ENCODE results near the gene TMPRSS5.
A peak's percentile ranks its signal among the peaks of the same experiment; 100 is the strongest.

TMPRSS5 gene

GRCh38 chr11:113705871-113706655 is at the start of gene TMPRSS5:
Gene TMPRSS5, minus strand, starts transcription at chr11:113706308. Its CDS starts 84 bp downstream, at chr11:113706224.
- no peak within 1 kb of the TSS for H3K4me3 ChIP-seq (ENCODE audit: low read length)
- TF ChIP-seq CTCF (IDR thresholded peaks at IDR 0.05; ENCODE audit: insufficient read depth, low read depth, low read length, missing control alignments) = no peak
- no peak for DNase-seq (ENCODE audit: low read depth)

GRCh38 chr11:113752932-113753331 is 46.8 kb upstream of the TMPRSS5 start:
- TF ChIP-seq CTCF (IDR thresholded peaks at IDR 0.05; ENCODE audit: insufficient read depth, low read depth, low read length, missing control alignments) = no peak
- no peak for DNase-seq (ENCODE audit: low read depth)
- H3K4me3 ChIP-seq (ENCODE audit: low read length) = no peak overlapping the region

GRCh38 chr11:113736323-113736722 is 30.2 kb upstream of the TMPRSS5 start:
- no peak for DNase-seq (ENCODE audit: low read depth)
- H3K4me3 ChIP-seq (ENCODE audit: low read length) = no peak overlapping the region
- no peak for TF ChIP-seq CTCF (IDR thresholded peaks at IDR 0.05; ENCODE audit: insufficient read depth, low read depth, low read length, missing control alignments)

GRCh38 chr11:113732092-113732491 is 26.0 kb upstream of the TMPRSS5 start:
- no peak for TF ChIP-seq CTCF (IDR thresholded peaks at IDR 0.05; ENCODE audit: insufficient read depth, low read depth, low read length, missing control alignments)
- H3K4me3 ChIP-seq (ENCODE audit: low read length) = no peak overlapping the region
- no peak for DNase-seq (ENCODE audit: low read depth)

- DNase-seq (ENCODE audit: low read depth) = peak; percentile 70
- TF ChIP-seq CTCF (IDR thresholded peaks at IDR 0.05; ENCODE audit: insufficient read depth, low read depth, low read length, missing control alignments) = peak; percentile 81
- no peak overlapping the region for H3K4me3 ChIP-seq (ENCODE audit: low read length)
These were observed 25.0 kb upstream of the TMPRSS5 start for GRCh38 chr11:113730887-113731726.

- TF ChIP-seq CTCF (IDR thresholded peaks at IDR 0.05; ENCODE audit: insufficient read depth, low read depth, low read length, missing control alignments) = no peak
- H3K4me3 ChIP-seq (ENCODE audit: low read length) = no peak overlapping the region
- peak; percentile 68 for DNase-seq (ENCODE audit: low read depth)
These were observed 23.3 kb upstream of the TMPRSS5 start for GRCh38 chr11:113729456-113729855.
